Measurements from ENCODE around the gene KCNT1. TPM values are rescaled to one million over a fixed set of nuclear protein-coding genes. Genes with fewer than 3 reads are reported as not detected.

The KCNT1 gene
- total RNA-seq, 3 donors from 2014 or later, result not detected

DNA sequence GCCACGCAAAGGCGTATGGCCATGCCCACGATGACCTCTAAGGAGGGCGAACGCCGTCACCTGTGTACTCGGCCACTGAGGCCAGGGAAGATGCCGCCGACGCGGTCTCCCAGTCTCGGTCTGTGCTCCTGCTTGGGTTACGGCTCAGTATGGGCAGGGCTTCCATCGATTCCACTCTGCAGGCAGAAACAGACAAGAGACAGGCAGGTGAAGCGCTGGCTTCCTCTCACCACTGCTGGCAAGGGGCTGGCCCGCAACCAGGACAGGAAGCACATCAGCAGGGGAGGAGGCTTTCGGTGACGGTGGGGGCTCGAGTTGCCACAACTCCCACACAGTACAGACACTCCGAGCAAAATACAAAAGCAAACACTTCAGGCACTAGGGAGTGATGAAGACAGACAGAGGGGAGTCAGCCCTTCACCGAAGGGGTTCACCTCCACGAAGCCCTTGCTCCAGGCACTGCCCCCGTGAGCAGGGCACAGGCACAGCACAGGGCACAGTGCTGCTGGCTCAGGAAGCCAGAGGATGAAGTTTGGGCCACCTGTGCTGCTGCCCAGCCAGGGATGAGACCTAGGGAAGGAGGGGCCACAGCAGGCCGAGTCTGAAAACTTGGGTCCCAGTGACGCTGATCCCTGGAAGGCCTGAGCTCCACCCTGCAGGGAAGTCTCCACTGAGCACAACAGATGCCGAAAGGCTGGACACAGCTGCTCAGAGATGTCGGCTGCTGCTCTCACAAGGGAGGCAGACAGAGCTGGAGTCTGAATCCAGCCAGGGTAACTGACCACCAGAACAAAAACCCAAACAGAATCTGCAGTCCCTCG, 114.1 kb downstream of the KCNT1 start:
- intact Hi-C loops (cut with DNase I; ENCODE audit: low total_unique reads), result no loop called here
- H3K27me3 ChIP-seq, result no peaks in the 10 kb centered on the region
- TF ChIP-seq POLR2A (IDR thresholded peaks at IDR 0.05) (no peak), POLR2AphosphoS5 (IDR thresholded peaks at IDR 0.05) (no peak)
- TF ChIP-seq, protein P1, sequence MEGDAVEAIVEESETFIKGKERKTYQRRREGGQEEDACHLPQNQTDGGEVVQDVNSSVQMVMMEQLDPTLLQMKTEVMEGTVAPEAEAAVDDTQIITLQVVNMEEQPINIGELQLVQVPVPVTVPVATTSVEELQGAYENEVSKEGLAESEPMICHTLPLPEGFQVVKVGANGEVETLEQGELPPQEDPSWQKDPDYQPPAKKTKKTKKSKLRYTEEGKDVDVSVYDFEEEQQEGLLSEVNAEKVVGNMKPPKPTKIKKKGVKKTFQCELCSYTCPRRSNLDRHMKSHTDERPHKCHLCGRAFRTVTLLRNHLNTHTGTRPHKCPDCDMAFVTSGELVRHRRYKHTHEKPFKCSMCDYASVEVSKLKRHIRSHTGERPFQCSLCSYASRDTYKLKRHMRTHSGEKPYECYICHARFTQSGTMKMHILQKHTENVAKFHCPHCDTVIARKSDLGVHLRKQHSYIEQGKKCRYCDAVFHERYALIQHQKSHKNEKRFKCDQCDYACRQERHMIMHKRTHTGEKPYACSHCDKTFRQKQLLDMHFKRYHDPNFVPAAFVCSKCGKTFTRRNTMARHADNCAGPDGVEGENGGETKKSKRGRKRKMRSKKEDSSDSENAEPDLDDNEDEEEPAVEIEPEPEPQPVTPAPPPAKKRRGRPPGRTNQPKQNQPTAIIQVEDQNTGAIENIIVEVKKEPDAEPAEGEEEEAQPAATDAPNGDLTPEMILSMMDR (IDR thresholded peaks at IDR 0.05), result no peak
- H3K4me3 ChIP-seq, result no peak overlapping the region
- H3K36me3 ChIP-seq, result no peaks in the 10 kb centered on the region
- no peaks in the 10 kb centered on the region for H3K9me3 ChIP-seq
- H3K27ac ChIP-seq, result no peak overlapping the region
- no peaks in the 10 kb centered on the region for H3K4me1 ChIP-seq
- no peak for DNase-seq (ENCODE audit: low spot score in 2 of 2)

GRCh38 chr9:135816651-135816970, 114.6 kb downstream of the KCNT1 start:
- H3K4me1 ChIP-seq, result no peaks in the 10 kb centered on the region
- DNase-seq (ENCODE audit: low spot score in 2 of 2), result no peak
- H3K36me3 ChIP-seq, result no peaks in the 10 kb centered on the region
- H3K9me3 ChIP-seq, result no peaks in the 10 kb centered on the region
- no peak overlapping the region for H3K27ac ChIP-seq
- H3K27me3 ChIP-seq, result no peaks in the 10 kb centered on the region
- intact Hi-C loops (cut with DNase I; ENCODE audit: low total_unique reads), result no loop called here
- H3K4me3 ChIP-seq, result no peak overlapping the region
- TF ChIP-seq POLR2AphosphoS5 (IDR thresholded peaks at IDR 0.05), result no peak
- TF ChIP-seq, protein P1 (IDR thresholded peaks at IDR 0.05), result no peak
- no peak for TF ChIP-seq POLR2A (IDR thresholded peaks at IDR 0.05)

- peaks cover 4% of the 10 kb centered on the region for H3K36me3 ChIP-seq
- H3K27ac ChIP-seq, result no peak overlapping the region
- TF ChIP-seq, protein P1 (IDR thresholded peaks at IDR 0.05), result no peak
- TF ChIP-seq POLR2AphosphoS5 (IDR thresholded peaks at IDR 0.05) (no peak), POLR2A (IDR thresholded peaks at IDR 0.05) (no peak)
- no peak overlapping the region for H3K4me3 ChIP-seq
- H3K9me3 ChIP-seq, result no peaks in the 10 kb centered on the region
- intact Hi-C loops (cut with DNase I; ENCODE audit: low total_unique reads), result no loop called here
- H3K27me3 ChIP-seq, result no peaks in the 10 kb centered on the region
- H3K4me1 ChIP-seq, result no peaks in the 10 kb centered on the region
- DNase-seq (ENCODE audit: low spot score in 2 of 2), result peak in 1 of 2 donors; percentile 45
These were observed 116.1 kb downstream of the KCNT1 start for GRCh38 chr9:135817951-135818717.

DNA sequence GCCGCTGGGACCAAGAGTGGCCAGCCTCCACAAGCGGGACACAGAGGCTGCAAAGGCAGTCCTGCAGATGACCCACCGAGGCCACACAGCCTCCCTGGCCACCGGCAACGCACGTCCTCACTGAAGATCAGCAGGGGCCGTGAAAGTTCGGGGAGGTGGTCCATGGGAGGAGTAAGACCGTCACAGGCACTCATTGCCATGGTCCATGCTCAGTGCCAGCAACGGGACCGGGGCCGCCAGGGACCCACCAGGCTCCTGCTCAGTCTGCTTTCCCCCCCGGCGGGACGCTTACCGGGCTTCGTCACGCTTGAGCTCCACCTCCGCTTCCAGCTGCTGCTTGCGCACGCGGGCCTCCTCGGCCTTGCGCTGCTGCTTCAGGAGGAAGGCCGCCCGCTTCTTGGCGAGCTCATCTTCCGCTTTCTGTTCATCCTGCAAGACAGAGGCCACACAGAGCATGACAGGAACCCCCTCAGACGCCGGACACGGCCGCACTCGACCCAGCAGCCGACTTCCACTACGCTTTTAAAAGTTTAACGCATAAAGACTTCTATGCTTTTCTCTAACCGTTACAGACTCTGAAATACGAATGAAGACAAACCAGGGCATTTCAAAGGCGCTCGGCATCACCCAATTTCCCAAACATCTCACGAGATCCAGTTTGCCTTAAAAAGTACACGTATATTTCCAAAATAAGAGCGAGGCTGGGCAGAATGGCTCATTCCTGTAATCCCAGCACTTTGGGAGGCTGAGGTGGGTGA, 116.9 kb downstream of the KCNT1 start:
- intact Hi-C loops (cut with DNase I; ENCODE audit: low total_unique reads), result no loop called here
- DNase-seq (ENCODE audit: low spot score in 2 of 2), result peak in 1 of 2 donors; percentile 47
- Histone ChIP-seq H3K9me3 (no peaks in the 10 kb centered on the region), H3K27me3 (no peaks in the 10 kb centered on the region), H3K4me1 (no peaks in the 10 kb centered on the region), H3K27ac (no peak overlapping the region), H3K36me3 (peaks cover 11% of the 10 kb centered on the region), H3K4me3 (no peak overlapping the region)
- TF ChIP-seq POLR2A (IDR thresholded peaks at IDR 0.05), result no peak
- TF ChIP-seq, protein P1 (IDR thresholded peaks at IDR 0.05), result no peak
- no peak for TF ChIP-seq POLR2AphosphoS5 (IDR thresholded peaks at IDR 0.05)

All from breast epithelium (tissue), 4 donors.